Hippocampal formation (tissue), 2 donors: Measurements from ENCODE around the gene SMG7.

ENCODE experiments used
- DNase-seq, 2 donors: peaks; one replicate each; lab custom pipeline; 2025; lab: John Stamatoyannopoulos, UW

The SMG7 gene

DNA sequence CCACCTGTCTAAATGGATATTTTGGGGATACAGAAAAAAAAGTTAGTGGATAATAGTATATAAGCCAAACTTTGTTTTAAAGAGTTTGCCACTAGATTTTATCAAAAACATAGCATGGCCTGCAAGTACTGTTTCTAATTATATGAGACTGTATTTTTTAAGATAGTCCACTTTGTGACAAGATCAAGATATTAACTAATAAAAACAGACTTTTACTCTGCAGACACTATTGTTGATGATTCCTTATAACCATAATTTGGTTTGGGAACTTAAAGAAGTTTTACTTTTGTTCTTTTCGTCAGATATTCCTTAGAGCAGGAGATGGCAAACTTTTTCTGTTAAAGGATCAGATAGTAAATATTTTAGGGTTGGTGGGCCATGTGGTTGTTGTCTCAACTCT, 36.4 kb downstream of the SMG7 start:
- no peak for DNase-seq

- DNase-seq = no peak
Measured at GRCh38 chr1:183512450-183512849, 40.2 kb downstream of the SMG7 start.

DNA sequence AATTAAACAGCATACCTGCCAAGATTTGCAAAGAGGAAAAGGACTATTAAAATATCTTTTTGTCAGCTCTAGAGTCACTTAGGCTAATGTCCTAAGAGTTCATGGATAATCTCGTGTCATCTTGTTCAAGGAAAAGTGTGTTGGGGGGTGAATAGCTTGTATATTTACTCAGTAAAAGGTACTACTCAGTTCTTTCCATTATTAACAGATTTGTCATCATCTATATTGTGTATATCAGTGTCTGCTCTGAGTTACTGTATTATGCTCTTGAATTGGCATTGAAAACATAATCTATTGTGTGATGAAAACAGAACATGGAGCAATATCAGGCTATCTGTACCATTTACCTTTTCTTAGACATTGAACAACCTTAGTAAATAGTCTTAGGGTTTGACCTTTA, 41.9 kb downstream of the SMG7 start:
- DNase-seq = no peak

GRCh38 chr1:183515002-183515689, 42.8 kb downstream of the SMG7 start:
- no peak for DNase-seq

DNA sequence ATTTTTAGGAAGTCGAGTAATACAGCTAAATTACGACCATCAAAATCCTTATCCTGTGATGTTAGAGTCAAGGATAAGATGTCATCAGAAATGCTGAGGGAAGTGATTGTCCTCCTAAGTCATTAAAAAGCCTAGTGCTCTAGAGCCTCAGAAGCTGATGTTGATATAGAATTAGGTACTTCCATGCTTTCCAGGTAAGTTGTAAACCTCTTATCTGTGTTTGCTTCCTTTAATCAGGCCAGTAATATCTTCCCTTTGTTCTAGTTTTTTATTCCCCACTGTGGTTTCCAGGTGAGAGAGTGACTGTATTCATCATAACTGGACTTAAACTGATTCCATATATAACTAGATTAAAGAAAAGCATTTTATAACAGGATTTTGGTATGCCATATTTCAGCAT, 44.4 kb downstream of the SMG7 start:
- DNase-seq = no peak

DNA sequence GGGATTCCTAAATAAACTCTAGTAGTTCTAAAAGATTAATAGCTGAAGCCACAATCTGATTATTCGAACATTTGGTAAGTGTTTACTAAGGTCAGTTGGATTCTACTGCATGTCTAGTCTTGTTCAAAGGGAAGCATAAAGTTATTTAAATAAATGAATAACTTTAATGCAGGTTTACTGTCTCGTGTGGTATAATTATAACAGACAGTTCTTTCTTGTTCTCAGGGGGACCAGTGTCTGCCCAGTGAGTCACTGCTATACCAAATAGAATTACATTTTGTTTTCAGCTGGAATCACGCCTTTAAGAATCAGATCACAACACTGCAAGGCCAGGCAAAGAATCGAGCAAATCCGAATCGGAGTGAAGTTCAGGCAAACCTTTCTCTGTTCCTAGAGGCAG, 45.1 kb downstream of the SMG7 start:
- no peak for DNase-seq

GRCh38 chr1:183520379-183520778, 48.1 kb downstream of the SMG7 start:
- peak in 1 of 2 donors; percentile 15 for DNase-seq

DNA sequence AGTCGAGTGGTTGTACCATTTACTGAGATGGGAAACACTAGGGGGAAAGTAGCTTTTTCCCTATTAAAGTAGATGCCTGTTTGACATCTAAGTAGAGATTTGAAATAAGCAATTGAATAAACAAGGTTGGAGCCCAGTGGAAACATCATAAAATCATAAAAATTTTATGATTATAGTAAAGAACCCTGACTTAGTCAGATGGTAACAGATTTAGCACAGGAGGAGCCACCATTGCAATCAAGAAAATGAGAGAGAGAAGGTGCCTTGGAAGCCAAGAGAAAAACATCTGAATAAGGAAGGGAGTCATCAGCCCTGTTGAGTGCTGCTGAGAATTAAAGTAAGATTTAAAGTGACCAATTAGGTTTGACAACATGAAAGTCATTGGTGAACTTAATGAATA, 49.8 kb downstream of the SMG7 start:
- no peak for DNase-seq

DNA sequence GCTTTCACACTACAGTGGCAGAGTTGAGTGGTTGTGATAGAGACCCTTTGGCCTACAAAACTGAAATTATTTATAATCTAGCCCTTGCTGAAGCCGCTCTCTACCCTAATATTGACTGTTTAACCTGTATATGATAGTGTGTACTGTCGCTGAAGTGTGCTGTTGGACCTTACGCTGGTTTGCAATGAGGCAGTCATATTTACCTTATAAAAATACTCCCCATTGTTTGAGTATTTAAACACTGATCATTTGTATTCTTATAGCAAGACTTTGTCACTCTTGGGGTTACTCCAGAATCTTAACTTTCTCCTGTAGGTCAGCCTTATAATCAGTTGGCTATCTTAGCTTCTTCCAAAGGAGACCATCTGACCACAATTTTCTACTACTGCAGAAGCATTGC, 56.3 kb downstream of the SMG7 start:
- DNase-seq = no peak

GRCh38 chr1:183533617-183534174, 61.4 kb downstream of the SMG7 start:
- DNase-seq = no peak

DNA sequence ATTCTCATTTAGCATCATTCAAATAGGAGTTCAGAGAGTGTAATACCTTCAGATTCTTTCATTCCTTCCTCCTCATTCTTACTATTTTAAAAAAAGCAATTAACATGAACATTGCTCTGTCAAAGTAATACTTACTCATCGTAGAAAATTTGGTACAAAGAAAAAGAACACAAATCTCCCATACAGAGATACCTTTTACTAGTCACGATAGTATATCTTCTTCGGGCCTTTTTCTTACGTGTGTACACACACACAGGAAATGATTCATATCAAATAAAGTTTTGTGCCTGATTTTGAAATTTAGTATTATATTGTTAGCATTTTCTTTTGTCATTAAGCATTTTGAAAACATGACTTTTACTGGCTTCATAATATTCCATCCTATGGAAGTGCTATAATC, 65.1 kb downstream of the SMG7 start:
- DNase-seq = no peak

DNA sequence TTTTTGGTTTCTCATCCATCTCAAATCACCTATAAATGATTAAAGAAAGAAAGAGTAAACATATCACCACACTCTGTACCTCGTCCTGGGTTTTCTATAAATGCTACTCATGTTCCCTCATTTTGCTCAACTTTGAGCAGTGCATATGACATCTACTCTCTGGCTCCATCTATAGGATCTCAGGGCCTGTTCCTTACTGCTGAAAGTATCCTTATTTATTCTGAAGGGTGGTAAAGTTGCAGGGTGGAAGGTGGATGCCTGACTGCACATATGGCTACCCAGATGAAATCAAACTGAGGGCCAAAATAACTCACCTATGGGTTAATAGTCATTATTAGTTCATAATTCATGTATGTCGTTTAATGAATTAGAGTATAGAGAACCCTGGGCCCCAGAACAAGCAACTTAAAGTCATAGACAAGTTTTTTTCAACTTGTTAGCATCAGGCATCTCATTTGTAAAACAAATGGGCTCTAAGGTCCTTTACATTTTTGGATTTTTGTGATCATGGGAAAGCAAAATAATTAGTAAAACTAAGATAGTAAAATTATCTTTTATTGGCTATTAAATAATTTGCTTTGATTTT, 71.4 kb downstream of the SMG7 start:
- peak in 1 of 2 donors; percentile 75 for DNase-seq

GRCh38 chr1:183544598-183545297, 72.4 kb downstream of the SMG7 start:
- no peak for DNase-seq

GRCh38 chr1:183546427-183546826, 74.1 kb downstream of the SMG7 start:
- DNase-seq = no peak

DNA sequence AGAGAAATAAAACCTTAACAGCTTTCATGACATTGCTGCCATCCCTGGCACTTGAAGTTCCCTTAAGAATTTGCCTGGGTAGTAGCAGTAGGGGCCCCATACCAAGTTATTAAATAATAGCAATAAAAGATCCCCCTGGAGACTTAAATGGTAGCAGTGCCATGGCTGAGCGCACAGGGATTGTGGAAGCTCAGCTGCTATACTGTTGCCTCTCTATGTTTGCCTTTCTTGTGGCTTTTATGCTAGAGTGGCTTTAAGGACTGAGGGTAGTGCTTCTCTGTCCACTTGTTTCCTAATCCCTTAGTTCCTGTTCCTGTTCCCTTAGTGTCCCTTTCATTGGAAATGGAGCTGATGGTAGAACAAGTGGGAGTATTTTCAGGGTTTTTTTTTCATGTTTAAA, 75.8 kb downstream of the SMG7 start:
- DNase-seq = no peak

- no peak for DNase-seq
Measured at GRCh38 chr1:183550915-183551314, 78.6 kb downstream of the SMG7 start.

DNA sequence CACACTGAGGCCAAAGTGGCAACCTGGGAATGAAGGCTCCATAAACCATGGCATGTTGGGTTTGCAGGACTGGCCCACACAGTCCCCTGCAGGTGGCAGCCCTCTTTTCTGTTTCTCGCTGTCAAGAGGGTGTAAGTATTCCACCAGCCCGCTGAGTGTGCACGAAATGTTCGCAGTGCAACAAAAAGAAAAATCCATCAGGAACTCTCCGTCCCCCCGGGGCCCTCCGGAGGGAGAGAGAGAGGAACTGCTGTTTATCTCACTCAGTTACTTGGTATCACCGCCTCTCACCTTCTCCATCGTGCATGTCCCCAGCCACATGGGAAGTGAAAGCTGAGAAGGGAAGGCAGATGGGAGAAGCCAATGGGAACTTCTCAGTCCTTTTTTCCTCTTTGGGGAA, 79.6 kb downstream of the SMG7 start:
- DNase-seq = peak in 1 of 2 donors; percentile 7

DNA sequence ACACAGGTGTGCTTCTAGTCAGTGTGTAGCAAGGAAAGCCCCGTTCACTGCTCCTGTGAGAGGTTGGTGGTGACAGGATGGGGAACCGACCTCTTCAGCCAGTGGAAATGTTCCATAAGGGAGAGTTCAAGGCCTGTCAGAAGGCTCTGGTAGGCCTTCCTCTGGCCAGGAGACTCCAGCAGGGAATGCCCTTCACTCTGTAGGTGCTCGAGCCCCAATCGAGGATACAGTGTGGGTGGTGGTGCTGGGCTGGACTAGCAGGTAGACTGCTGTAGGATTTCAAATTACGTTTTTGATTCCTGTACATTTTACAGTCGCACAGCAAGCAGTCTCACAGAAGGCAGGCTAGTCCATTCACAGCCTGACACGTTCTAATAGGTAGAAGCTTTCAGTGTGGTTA, 80.1 kb downstream of the SMG7 start:
- no peak for DNase-seq

DNA sequence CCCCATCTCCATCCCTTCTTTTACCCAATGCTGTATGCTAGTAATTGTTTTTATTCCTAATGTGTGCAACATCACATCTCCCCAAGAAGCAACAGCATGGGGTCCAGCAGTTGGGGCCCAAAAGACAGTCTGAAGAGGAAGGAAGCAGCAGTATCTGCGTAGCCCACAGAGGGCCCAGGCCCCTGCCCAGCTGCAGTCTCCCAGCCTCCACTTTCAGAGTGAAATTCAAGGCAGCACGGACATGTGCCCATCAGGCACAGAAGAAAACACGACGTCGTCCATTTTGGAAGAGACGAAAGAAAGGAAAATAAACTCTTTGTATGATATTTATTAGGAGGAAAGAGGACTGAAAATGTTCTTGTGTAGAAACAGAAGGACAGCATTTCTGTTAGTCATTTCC, 80.6 kb downstream of the SMG7 start:
- no peak for DNase-seq

- DNase-seq = no peak
Measured at GRCh38 chr1:183553331-183553730, 81.0 kb downstream of the SMG7 start.

DNA sequence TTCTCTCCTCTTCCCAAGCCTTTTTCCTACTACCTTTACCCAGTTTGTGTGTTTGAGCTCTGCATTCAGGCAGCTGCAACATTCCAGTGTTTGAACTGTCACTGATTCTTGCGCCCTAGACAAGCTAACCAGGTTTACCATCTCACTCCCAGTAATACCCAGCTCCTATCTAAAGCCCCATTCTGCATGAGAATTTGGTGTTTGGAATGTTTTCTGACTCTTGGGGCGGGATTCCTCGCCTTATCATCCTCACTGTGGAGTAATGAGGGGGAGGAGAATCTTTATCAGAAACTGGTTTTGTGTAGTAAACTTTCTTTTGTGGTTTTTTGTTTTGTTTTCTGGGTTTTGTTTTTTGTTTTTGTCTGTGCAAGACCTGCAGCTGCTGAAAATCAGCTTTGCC, 81.5 kb downstream of the SMG7 start:
- DNase-seq = no peak

GRCh38 chr1:183554577-183554976, 82.3 kb downstream of the SMG7 start:
- DNase-seq = no peak

DNA sequence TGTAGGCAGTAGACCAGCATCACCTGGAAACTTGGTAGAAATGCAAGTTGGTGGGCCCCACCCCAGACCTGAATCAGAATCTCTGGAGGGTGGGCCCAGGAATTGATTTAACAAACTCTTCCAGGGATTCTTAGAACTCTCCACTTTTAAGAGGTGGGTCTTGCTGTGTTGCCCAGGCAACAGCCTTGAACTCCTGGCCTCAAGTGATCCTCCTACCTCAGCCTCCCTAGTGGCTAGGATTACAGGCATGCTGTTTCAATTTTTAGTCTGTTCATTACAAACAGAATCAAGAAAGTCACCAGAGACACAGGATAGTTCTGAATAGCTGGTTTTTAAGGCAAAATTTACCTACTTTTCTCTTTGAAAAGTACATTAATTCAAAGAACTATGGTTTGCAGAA, 86.8 kb downstream of the SMG7 start:
- no peak for DNase-seq
